Midbrain (tissue), 1 donor: Measurements from ENCODE around the gene GM2A.
A peak's percentile ranks its signal among the peaks of the same experiment; 100 is the strongest.
"Not testable (repeated sequence)": the region's sequence is repeated elsewhere in the genome, so short reads cannot be mapped to it uniquely, and the experiment has no call there.

Experiments used
- DNase-seq: peaks from one replicate; lab custom pipeline; 2025; lab: John Stamatoyannopoulos, UW

Gene GM2A

DNA sequence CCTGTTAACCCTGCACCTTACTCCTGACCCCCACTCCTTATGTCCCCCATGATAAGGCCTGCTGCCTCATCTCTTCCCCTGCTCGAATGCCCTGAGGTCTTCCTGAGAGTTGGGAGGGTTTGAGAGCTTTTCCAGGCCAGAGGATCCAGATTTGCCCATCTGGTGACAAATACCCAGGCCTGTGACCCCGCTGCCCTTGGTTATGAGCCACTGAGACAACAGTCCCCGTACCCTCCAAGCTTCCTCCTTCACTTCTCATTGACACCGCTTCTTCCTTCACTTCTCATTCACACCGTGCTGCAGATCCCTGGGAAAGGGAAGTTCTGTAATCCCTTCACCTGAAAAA, 593 bp downstream of the GM2A start:
- DNase-seq, result no peak

- DNase-seq, result no peak
These were observed 1.6 kb downstream of the GM2A start for GRCh38 chr5:151254556-151254955.

DNA sequence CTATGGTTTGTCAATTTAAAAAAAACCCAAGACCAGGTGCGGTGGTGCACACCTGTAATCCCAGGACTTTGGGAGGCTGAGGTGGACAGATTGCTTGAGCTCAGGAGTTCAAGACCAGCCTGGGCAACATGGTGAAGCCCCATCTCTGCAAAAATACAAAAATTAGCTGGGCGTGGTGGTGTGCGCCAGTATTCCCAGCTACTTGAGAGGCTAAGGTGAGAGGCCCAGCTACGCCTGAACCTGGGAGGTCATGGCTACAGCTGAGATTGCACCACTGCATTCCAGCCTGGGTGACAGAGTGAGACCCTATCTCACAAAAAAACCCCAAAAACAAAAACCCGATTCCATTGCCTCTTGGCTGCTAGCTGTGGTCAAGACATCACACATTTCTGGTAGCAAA, 2.0 kb downstream of the GM2A start:
- not testable (repeated sequence) for DNase-seq

- peak; percentile 7 for DNase-seq
These were observed 2.8 kb downstream of the GM2A start for GRCh38 chr5:151255621-151256286.

GRCh38 chr5:151257731-151258181, 4.8 kb downstream of the GM2A start:
- DNase-seq, result no peak

DNA sequence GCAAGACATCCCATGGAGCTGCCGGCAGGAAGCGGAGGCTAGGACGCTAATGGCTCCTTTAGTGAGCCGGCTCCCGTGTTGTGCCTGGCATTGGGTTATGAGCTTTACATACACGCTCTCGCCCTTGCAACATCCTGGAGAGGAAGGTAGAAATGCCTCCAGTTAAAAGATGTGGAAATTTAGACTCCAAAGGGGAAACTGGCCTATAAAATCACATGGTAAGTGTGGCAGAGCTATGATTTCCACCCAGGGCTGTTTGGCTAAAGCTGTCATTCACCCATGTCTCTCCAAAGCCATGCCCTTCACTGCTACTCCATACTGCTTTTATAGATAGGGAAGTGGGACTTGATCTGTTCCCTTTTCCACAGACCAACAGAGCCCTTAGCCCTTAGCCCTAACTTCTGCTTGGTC, 5.2 kb downstream of the GM2A start:
- no peak for DNase-seq

DNA sequence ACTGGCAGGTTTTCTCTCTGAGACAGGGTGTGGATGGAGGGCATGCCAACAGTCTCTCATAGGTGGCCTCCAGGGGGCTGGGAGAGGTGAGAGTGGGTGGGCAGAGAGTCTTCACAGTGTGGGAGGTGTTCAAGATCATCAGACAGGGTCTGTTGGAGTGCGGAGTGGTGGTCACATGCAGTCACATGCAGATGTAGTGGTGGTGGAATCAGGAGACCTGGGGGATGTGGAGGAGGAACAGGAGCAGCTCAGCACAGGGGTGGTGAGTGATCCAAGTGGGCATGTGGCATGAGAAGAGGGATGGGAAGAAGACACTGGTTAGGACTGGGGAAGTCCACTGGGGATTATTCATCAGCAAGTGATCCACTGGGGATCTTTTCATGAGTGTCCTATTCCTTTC, 5.8 kb downstream of the GM2A start:
- DNase-seq, result no peak

DNA sequence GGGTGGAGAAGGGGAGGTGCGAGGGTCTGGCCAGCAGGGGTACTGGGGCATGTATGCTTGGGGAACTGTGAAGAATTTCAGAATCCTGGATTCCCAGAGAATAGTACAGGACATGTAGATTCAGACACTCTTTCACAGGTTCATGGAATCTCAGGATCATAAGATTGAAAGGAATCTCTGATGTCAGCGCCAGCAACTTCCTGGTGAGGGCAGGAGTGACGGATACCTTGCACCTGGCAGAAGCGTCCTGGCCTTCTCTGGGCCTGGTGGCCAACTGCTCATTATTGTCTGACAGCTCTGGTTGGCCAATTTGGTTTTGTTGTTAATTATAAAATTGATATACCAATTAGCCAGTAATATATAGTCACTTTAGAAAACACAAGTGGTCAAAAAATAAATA, 6.9 kb downstream of the GM2A start:
- no peak for DNase-seq

GRCh38 chr5:151262532-151262931, 9.5 kb downstream of the GM2A start:
- no peak for DNase-seq

GRCh38 chr5:151264113-151264512, 11.1 kb downstream of the GM2A start:
- no peak for DNase-seq

DNA sequence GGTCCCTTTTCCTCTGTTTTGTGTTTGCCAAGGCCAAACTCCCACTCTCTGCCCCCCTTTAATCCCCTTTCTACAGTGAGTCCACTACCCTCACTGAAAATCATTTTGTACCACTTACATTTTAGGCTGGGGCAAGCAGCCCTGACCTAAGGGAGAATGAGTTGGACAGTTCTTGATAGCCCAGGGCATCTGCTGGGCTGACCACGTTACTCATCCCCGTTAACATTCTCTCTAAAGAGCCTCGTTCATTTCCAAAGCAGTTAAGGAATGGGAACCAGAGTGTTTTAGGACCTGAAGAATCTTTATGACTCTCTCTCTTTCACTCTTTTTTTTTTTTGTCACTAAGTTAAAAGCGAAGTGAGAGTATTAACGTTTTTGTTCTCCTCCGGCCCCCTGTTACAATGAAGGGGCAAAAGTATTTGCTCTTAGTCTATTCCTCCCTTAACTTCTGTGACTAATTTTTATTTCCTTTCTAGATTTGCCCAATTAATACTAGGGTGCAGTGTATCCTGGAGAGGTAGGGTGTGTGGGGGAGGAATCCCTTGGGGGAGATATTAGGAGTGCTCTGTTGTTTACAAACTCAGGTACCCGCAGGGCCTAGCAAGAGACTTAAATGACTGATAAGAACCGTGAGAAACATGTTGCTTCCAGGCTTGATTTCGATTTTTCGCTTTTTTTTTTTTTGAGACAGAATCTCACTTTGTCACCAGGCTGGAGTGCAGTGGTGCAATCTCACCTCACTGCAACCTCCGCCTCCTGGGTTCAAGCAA, 14.7 kb downstream of the GM2A start:
- no peak for DNase-seq

DNA sequence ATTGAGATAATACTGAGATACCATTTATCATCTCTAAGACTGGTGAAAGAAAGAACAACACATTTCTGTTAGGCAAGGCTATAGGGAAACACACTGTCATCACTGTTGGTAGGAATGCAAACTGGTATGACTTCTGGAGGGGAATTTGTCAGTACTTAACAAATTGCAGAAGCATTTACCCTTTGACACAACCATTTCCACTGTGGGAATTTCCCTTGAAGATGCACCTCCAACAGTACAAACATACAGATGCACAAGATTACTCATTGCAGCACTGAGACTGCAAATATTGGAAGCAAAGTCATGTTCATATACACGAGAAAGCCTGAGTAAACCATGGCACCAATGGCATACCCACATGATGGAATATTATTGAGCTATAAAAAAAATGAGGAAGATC, 17.6 kb downstream of the GM2A start:
- DNase-seq, result no peak

- DNase-seq, result no peak
These were observed 18.4 kb downstream of the GM2A start for GRCh38 chr5:151271336-151271735.

DNA sequence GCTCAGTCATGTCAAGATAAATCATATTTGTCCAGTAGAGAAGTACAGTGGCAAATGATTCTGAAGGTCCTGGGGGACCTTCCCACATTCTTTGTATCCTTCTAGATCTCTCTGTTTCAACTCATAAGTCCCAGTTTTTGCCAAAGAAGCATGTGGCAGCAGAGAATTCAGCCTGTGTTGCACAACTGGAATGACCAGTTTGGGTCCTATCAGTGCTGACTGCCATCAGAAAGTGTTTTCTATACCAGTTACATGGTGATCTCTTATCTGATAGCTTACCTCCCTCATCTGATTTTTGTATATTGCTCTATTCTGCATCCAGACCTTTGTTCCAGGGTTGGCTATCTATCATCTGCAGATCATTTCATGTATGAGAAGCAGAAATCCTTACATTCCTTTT, 21.7 kb downstream of the GM2A start:
- no peak for DNase-seq

DNA sequence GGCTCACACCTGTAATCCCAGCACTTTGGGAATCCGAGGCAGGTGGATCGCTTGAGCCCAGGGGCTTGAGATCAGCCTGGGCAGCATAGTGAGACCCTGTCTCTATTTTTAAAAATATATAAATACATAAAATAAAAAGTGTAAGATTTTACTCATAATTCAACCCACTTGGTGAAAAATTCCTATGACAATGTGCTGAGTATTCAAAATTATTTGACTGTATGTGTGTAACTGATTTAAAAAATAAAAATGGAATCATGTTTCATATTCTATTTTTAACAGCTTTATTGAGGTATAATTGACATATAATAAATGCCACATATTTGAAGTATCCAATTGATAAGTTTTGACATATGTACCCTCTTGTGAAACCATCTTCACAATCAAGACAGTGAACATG, 22.8 kb downstream of the GM2A start:
- no peak for DNase-seq

- DNase-seq, result no peak
These were observed 25.9 kb downstream of the GM2A start for GRCh38 chr5:151278845-151279244.

GRCh38 chr5:151280443-151280842, 27.5 kb downstream of the GM2A start:
- no peak for DNase-seq

GRCh38 chr5:151281001-151281639, 28.1 kb downstream of the GM2A start:
- no peak for DNase-seq

GRCh38 chr5:151283120-151283825, 30.3 kb downstream of the GM2A start:
- no peak for DNase-seq

GRCh38 chr5:151284392-151284967, 31.5 kb downstream of the GM2A start:
- DNase-seq, result no peak

DNA sequence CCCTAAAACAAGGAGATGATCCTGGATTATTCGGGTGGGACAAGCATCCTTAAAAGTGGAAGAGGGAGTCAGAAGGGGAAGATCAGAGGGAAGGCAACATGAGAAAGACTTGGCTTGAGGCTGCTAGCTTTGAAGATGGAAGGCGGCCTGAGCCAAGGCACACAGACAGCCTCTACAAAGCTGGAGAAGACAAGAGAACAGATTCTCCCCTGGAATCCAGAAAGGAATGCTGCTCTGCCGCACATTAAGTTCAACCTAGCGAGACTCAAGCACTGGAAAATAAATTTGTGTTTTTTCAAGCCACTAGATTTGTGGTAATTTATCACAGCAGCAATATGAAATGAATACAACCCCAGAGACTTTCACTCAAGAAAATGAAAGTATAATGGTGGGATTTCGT, 32.7 kb downstream of the GM2A start:
- no peak for DNase-seq

- no peak for DNase-seq
These were observed 33.3 kb downstream of the GM2A start for GRCh38 chr5:151286246-151286645.
